H9 (cell line): Measurements from ENCODE around the gene PTK7. TPM values are rescaled to one million over a fixed set of nuclear protein-coding genes. Genes with fewer than 3 reads are reported as not detected.

ENCODE experiments used
- DNase-seq: peaks from one replicate; pipeline ENCODE4 v3.0.0-alpha.2; 2017
- H2AFZ ChIP-seq: one replicate; pipeline ENCODE4 v1.6.1; 2013; ENCODE audit warnings: mild to moderate bottlenecking, low read length, control low read depth, moderate library complexity
- H2AK5ac ChIP-seq: 2 replicates; pipeline ENCODE4 v1.6.1; 2013; ENCODE audit warnings: low read length, control low read depth, mixed read lengths; ENCODE audit not compliant: insufficient read length
- H2BK120ac ChIP-seq: one replicate; pipeline ENCODE4 v1.6.1; 2013; ENCODE audit warnings: low read depth, mild to moderate bottlenecking, low read length, control low read depth, inconsistent platforms; ENCODE audit not compliant: poor library complexity, severe bottlenecking
- H2BK12ac ChIP-seq: 2 replicates; pipeline ENCODE4 v1.6.1; 2013; ENCODE audit warnings: low read length, control low read depth, mixed read lengths, low read depth; ENCODE audit not compliant: insufficient read length
- H2BK15ac ChIP-seq: 2 replicates; pipeline ENCODE4 v1.6.1; 2013; ENCODE audit warnings: low read depth, low read length, control low read depth
- H2BK20ac ChIP-seq: one replicate; pipeline ENCODE4 v1.6.1; 2013; ENCODE audit warnings: low read depth, mild to moderate bottlenecking, low read length, control low read depth, inconsistent platforms; ENCODE audit not compliant: poor library complexity, severe bottlenecking
- H2BK5ac ChIP-seq: 2 replicates; pipeline ENCODE4 v1.6.1; 2013; ENCODE audit warnings: low read length, control low read depth, mixed read lengths; ENCODE audit not compliant: insufficient read length
- H3K14ac ChIP-seq: 2 replicates; pipeline ENCODE4 v1.6.1; 2013; ENCODE audit warnings: low read length, control low read depth; ENCODE audit not compliant: insufficient read depth
- H3K18ac ChIP-seq: 2 replicates; pipeline ENCODE4 v1.6.1; 2013; ENCODE audit warnings: low read depth, mild to moderate bottlenecking, mixed read lengths, low read length, control low read depth; ENCODE audit not compliant: insufficient read length
- H3K23ac ChIP-seq: 2 replicates; pipeline ENCODE4 v1.6.1; 2013; ENCODE audit warnings: low read length, control low read depth, mixed read lengths, low read depth; ENCODE audit not compliant: insufficient read length
- H3K23me2 ChIP-seq: 2 replicates; pipeline ENCODE4 v1.6.1; 2013; ENCODE audit warnings: low read depth, mild to moderate bottlenecking, mixed read lengths, low read length, control low read depth; ENCODE audit not compliant: insufficient read length, poor library complexity, severe bottlenecking
- H3K27ac ChIP-seq: 2 replicates; pipeline ENCODE4 v1.5.1; 2013; ENCODE audit warnings: low read length, control low read depth, mixed read lengths, low read depth; ENCODE audit not compliant: insufficient read length
- H3K27me3 ChIP-seq: 2 replicates; pipeline ENCODE4 v1.6.1; 2013; ENCODE audit warnings: low read length, control low read depth, inconsistent platforms; ENCODE audit not compliant: insufficient read depth
- H3K4ac ChIP-seq: 2 replicates; pipeline ENCODE4 v1.6.1; 2013; ENCODE audit warnings: low read depth, mild to moderate bottlenecking, control low read depth, inconsistent platforms, low read length, moderate library complexity
- H3K4me1 ChIP-seq: 2 replicates; pipeline ENCODE4 v1.6.1; 2013; ENCODE audit warnings: low read length, control low read depth, inconsistent platforms; ENCODE audit not compliant: insufficient read depth
- H3K4me2 ChIP-seq: 2 replicates; pipeline ENCODE4 v1.6.1; 2013; ENCODE audit warnings: low read length, control low read depth, mixed read lengths; ENCODE audit not compliant: insufficient read length, insufficient read depth
- H3K56ac ChIP-seq: 2 replicates; pipeline ENCODE4 v1.6.1; 2013; ENCODE audit warnings: low read depth, mild to moderate bottlenecking, mixed read lengths, low read length, control low read depth; ENCODE audit not compliant: insufficient read length
- H3K79me1 ChIP-seq: 2 replicates; pipeline ENCODE4 v1.6.1; 2013; ENCODE audit warnings: low read depth, mild to moderate bottlenecking, moderate library complexity, low read length, control low read depth, inconsistent platforms; ENCODE audit not compliant: insufficient read depth, poor library complexity, severe bottlenecking
- H3K79me2 ChIP-seq: 2 replicates; pipeline ENCODE4 v1.6.1; 2013; ENCODE audit warnings: low read length, control low read depth, inconsistent platforms; ENCODE audit not compliant: insufficient read depth
- H3K9ac ChIP-seq: 2 replicates; pipeline ENCODE4 v1.6.1; 2013; ENCODE audit warnings: low read length, control low read depth, mixed read lengths; ENCODE audit not compliant: insufficient read length; ENCODE audit errors: extremely low read depth
- H3K9me3 ChIP-seq: one replicate; pipeline ENCODE4 v1.6.1; 2013; ENCODE audit warnings: low read depth, low read length, inconsistent platforms; ENCODE audit not compliant: control insufficient read depth
- H3T11ph ChIP-seq: one replicate; pipeline ENCODE4 v1.6.1; 2013; ENCODE audit warnings: mild to moderate bottlenecking, low read length, control low read depth, inconsistent platforms
- H4K20me1 ChIP-seq: one replicate; pipeline ENCODE4 v1.6.1; 2013; ENCODE audit not compliant: control insufficient read depth, insufficient read length, insufficient read depth
- H4K5ac ChIP-seq: 2 replicates; pipeline ENCODE4 v1.6.1; 2013; ENCODE audit warnings: low read depth, mild to moderate bottlenecking, mixed read lengths, low read length, control low read depth; ENCODE audit not compliant: insufficient read length
- H4K8ac ChIP-seq: replicated peaks from 2 replicates; pipeline ENCODE4 v1.6.1; 2013; ENCODE audit warnings: low read length, control low read depth, mixed read lengths, low read depth; ENCODE audit not compliant: insufficient read length
- H4K91ac ChIP-seq: 2 replicates; pipeline ENCODE4 v1.6.1; 2013; ENCODE audit warnings: low read depth, mild to moderate bottlenecking, moderate library complexity, mixed read lengths, low read length, control low read depth; ENCODE audit not compliant: insufficient read length
- H3K27ac Mint-ChIP-seq, 3 experiments: 2 replicates in 2 of 3; 3 replicates in 1 of 3; pipeline ENCODE4 v1.8.0; 2020 to 2021; ENCODE audit warnings: mixed read lengths in 3 of 3, mild to moderate bottlenecking in 1 of 3, moderate library complexity in 1 of 3
- H3K27me3 Mint-ChIP-seq: 2 replicates; pipeline ENCODE4 v1.8.0; 2021; ENCODE audit warnings: low read depth, mild to moderate bottlenecking, moderate library complexity, mixed read lengths
- H3K36me3 Mint-ChIP-seq, 3 experiments: 2 replicates in 2 of 3; 3 replicates in 1 of 3; pipeline ENCODE4 v1.8.0; 2020 to 2021; ENCODE audit warnings: low read depth in 3 of 3, mixed read lengths in 3 of 3; ENCODE audit not compliant: insufficient read depth in 1 of 3
- H3K4me1 Mint-ChIP-seq, 2 experiments: 2 replicates each; pipeline ENCODE4 v1.8.0; 2020; ENCODE audit warnings: mixed read lengths in 2 of 2
- H3K4me3 Mint-ChIP-seq, 2 experiments: 2 replicates in 1 of 2; 3 replicates in 1 of 2; pipeline ENCODE4 v1.8.0; 2020 to 2021; ENCODE audit warnings: mild to moderate bottlenecking in 2 of 2, mixed read lengths in 2 of 2, moderate library complexity in 1 of 2
- H3K9me3 Mint-ChIP-seq, 2 experiments: 2 replicates in 1 of 2; 3 replicates in 1 of 2; pipeline ENCODE4 v1.8.0; 2020; ENCODE audit warnings: mild to moderate bottlenecking in 2 of 2, mixed read lengths in 2 of 2, moderate library complexity in 1 of 2
- CTCF ChIP-seq: fragments of 200-600 bp; sonication (generic); conservative IDR thresholded peaks from 3 replicates; pipeline ENCODE4 v1.8.0; 2021; ENCODE audit warnings: antibody characterized with exemption, mild to moderate bottlenecking
- WGBS: extraction: QIAGEN DNeasy Blood & Tissue Kit; methylation state at CpG from one replicate; pipeline ENCODE4 v1.1.7; 2013; ENCODE audit warnings: missing lambda C conversion rate, low lambda C conversion rate, mixed read lengths; ENCODE audit not compliant: insufficient read length; ENCODE audit errors: extremely low coverage; 5-methylcytosine and 5-hydroxymethylcytosine counted together
- total RNA-seq: library from RNA; stranded (reverse); gene quantifications from 2 replicates; pipeline ENCODE4 v1.2.1, GENCODE V29; 2021

The PTK7 gene
- total RNA-seq, 1 experiment from 2014 or later, result 128 TPM

- Histone ChIP-seq H3K79me2 (peaks cover 2% of the 10 kb centered on the region; the same call in 1 of the 2 replicates), H4K8ac (no peak overlapping the region), H2BK20ac (no peak overlapping the region), H3T11ph (no peak overlapping the region), H3K14ac (peak overlapping the region; percentile 81), H4K20me1 (no peaks in the 10 kb centered on the region), H3K27ac (no peak overlapping the region), H2BK12ac (no peak overlapping the region), H2BK5ac (no peak overlapping the region), H3K4me2 (peak overlapping the region; percentile 79), H3K9me3 (no peaks in the 10 kb centered on the region), H2AK5ac (no peak overlapping the region), H3K4me1 (peaks cover 4% of the 10 kb centered on the region; the same call in 1 of the 2 replicates), H3K23ac (no peak overlapping the region), H3K4ac (peak overlapping the region; percentile 42; the same call in 1 of the 2 replicates), H3K23me2 (peaks cover 23% of the 10 kb centered on the region), H4K91ac (no peak overlapping the region), H3K79me1 (peaks cover 4% of the 10 kb centered on the region), H3K9ac (peak overlapping the region; percentile 73), H2AFZ (no peak overlapping the region), H3K18ac (peak overlapping the region; percentile 99), H2BK120ac (no peak overlapping the region), H3K27me3 (no peaks in the 10 kb centered on the region), H2BK15ac (no peak overlapping the region), H4K5ac (no peak overlapping the region), H3K56ac (no peak overlapping the region)
- no CpG with 5 or more reads among the region's 46 CpGs for WGBS
- Mint-ChIP-seq H3K4me3 (peak overlapping the region; percentile 99 to 100), H3K27ac (peak overlapping the region in 2 of 3 experiments; percentile 85 to 93; a peak in 5 of 7 replicates), H3K4me1 (peaks cover 32 to 35% of the 10 kb centered on the region in 2 experiments), H3K9me3 (peaks cover 0 to 3% of the 10 kb centered on the region in 2 experiments; a peak in 2 of 5 replicates), H3K27me3 (peaks cover 6% of the 10 kb centered on the region), H3K36me3 (peaks cover 20 to 37% (median 34%) of the 10 kb centered on the region in 3 experiments)
- TF ChIP-seq CTCF, result no peak
- no peak for DNase-seq
Observed at GRCh38 chr6:43172104-43173007, 96.2 kb downstream of the PTK7 start.
